HUES64 (cell line): Measurements from ENCODE around the gene SMPX.

Experiments used
- H3K27ac ChIP-seq: 2 replicates; pipeline ENCODE4 v1.7.0; 2013; ENCODE audit warnings: low read depth, low read length, inconsistent platforms
- H3K27me3 ChIP-seq: 2 replicates; pipeline ENCODE4 v1.6.1; 2013; ENCODE audit warnings: mild to moderate bottlenecking, low read length; ENCODE audit not compliant: insufficient read depth
- H3K36me3 ChIP-seq: 2 replicates; pipeline ENCODE4 v1.6.1; 2013; ENCODE audit warnings: mild to moderate bottlenecking, low read length; ENCODE audit not compliant: insufficient read depth
- H3K4me1 ChIP-seq: 2 replicates; pipeline ENCODE4 v1.6.1; 2013; ENCODE audit warnings: mild to moderate bottlenecking, low read length, moderate library complexity; ENCODE audit not compliant: insufficient read depth
- H3K4me3 ChIP-seq: 2 replicates; pipeline ENCODE4 v1.5.1; 2013; ENCODE audit warnings: mild to moderate bottlenecking, low read length, moderate library complexity
- H3K9ac ChIP-seq: 2 replicates; pipeline ENCODE4 v1.6.1; 2013; ENCODE audit warnings: mild to moderate bottlenecking, low read depth, low read length
- H3K9me3 ChIP-seq: 2 replicates; pipeline ENCODE4 v1.6.1; 2013; ENCODE audit warnings: low read depth, low read length; ENCODE audit not compliant: insufficient read depth
- WGBS: fragments of 150-250, 120-280 bp; methylation state at CpG from one replicate; pipeline ENCODE4 v1.1.7; 2013; ENCODE audit warnings: missing lambda C conversion rate; 5-methylcytosine and 5-hydroxymethylcytosine counted together

The SMPX gene

DNA sequence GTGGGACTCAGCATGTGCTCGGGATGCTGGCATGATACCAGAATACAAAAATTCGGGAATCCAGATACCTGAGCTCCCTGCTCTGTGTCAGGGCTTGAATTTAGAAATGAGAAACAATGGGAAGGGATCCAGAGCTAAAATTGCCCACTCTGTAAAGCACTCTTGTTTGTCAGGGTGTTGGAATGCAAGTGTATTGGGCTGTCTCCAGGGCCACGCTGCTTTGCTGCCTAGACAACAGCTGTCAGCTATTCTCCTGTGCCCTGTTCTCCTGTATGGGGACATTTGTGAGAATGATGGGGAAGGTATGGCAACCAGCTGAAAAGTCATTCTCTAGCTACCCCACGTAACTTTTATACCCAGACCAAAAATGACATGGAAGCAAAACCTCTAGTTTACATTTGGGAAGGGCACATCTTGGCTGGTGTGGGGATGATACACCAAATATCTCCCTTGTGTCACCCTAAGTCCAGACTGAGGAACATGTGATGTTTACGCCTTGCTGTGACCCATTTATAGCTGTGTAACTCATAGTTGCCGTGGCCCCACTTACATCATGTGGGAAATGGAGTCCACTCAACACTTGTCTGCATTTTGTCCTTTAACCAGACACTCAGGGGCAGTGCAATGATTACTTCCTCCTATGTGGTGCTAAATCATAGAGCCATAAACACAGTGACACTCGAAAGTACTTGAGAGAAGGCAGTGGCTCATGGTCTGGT lies 46.6 kb downstream of the SMPX start:
- no peaks in the 10 kb centered on the region for H3K27me3 ChIP-seq
- no peaks in the 10 kb centered on the region for H3K4me1 ChIP-seq
- H3K36me3 ChIP-seq: no peaks in the 10 kb centered on the region
- H3K27ac ChIP-seq: no peak overlapping the region
- H3K9me3 ChIP-seq: no peaks in the 10 kb centered on the region
- no peak overlapping the region for H3K4me3 ChIP-seq
- 91% methylated on average over 6 of the region's 7 CpGs for WGBS
- no peak overlapping the region for H3K9ac ChIP-seq

- H3K4me1 ChIP-seq: peaks cover 6% of the 10 kb centered on the region; the same call in 1 of the 2 replicates
Measured at GRCh38 chrX:21708116-21708515, 49.8 kb downstream of the SMPX start.

GRCh38 chrX:21705225-21705624 lies 52.7 kb downstream of the SMPX start:
- H3K4me1 ChIP-seq: peaks cover 6% of the 10 kb centered on the region; the same call in 1 of the 2 replicates
- 67% methylated on average over 4 of the region's 4 CpGs for WGBS
- H3K27me3 ChIP-seq: no peaks in the 10 kb centered on the region
- no peaks in the 10 kb centered on the region for H3K36me3 ChIP-seq
- no peak overlapping the region for H3K9ac ChIP-seq
- no peak overlapping the region for H3K27ac ChIP-seq
- no peak overlapping the region for H3K4me3 ChIP-seq
- no peaks in the 10 kb centered on the region for H3K9me3 ChIP-seq

More at GRCh38 chrX:21708116-21708515, 49.8 kb downstream of the SMPX start:
- no peak overlapping the region for H3K27ac ChIP-seq
- no peak overlapping the region for H3K4me3 ChIP-seq
- H3K9me3 ChIP-seq: no peaks in the 10 kb centered on the region
- no peaks in the 10 kb centered on the region for H3K27me3 ChIP-seq
- no peak overlapping the region for H3K9ac ChIP-seq
- H3K36me3 ChIP-seq: no peaks in the 10 kb centered on the region

DNA sequence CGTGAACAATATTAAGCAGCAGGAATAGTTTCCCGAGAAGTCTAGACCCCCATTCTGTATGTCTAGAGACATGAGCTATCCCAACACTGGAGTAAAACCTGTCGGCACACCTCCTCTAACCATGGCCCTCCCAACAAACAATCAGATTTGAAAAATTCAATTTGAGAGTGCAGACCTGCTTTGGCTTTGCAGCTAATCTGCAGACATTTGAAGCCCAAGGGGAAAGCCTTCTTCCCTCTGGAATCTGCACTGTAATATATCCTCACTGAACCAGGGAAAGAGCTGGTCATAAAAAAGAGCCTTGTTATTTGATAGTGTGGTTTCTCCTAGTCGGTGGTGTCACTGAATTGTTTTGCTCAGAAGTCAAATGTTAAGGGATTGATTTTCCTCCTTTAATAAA lies 55.2 kb downstream of the SMPX start:
- H3K4me3 ChIP-seq: no peak overlapping the region
- 97% methylated on average over 4 of the region's 4 CpGs for WGBS
- H3K36me3 ChIP-seq: no peaks in the 10 kb centered on the region
- no peak overlapping the region for H3K27ac ChIP-seq
- H3K4me1 ChIP-seq: peaks cover 6% of the 10 kb centered on the region; the same call in 1 of the 2 replicates
- no peaks in the 10 kb centered on the region for H3K9me3 ChIP-seq
- no peak overlapping the region for H3K9ac ChIP-seq
- no peaks in the 10 kb centered on the region for H3K27me3 ChIP-seq

DNA sequence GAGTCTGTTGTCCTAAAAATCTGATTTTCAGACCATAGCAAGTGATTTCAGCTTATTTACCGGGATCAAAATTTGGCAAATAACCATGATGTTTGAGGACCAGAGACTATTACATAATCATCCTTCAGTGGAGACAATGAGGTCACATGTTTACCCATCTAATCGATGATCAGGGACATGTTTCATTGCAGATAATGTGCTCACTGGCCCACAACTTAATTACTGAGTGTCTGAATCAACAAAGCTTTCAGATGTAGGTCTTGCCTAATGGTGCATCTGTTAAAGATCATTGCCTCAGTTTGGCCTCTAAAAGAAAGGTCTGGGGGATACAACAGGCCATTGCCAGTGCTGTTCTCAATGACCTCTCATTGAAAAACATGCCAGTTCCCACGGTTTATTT lies 56.9 kb downstream of the SMPX start:
- H3K4me3 ChIP-seq: no peak overlapping the region
- WGBS: 92% methylated on average over 3 of the region's 3 CpGs
- no peak overlapping the region for H3K27ac ChIP-seq
- H3K9me3 ChIP-seq: no peaks in the 10 kb centered on the region
- H3K36me3 ChIP-seq: no peaks in the 10 kb centered on the region
- no peak overlapping the region for H3K9ac ChIP-seq
- H3K27me3 ChIP-seq: no peaks in the 10 kb centered on the region
- peaks cover 6% of the 10 kb centered on the region; the same call in 1 of the 2 replicates for H3K4me1 ChIP-seq

- WGBS: 89% methylated on average over 4 of the region's 5 CpGs
Measured at GRCh38 chrX:21700275-21700674, 57.6 kb downstream of the SMPX start.

GRCh38 chrX:21699136-21699535 lies 58.8 kb downstream of the SMPX start:
- no peak overlapping the region for H3K27ac ChIP-seq
- H3K4me1 ChIP-seq: peaks cover 6% of the 10 kb centered on the region; the same call in 1 of the 2 replicates
- H3K4me3 ChIP-seq: no peak overlapping the region
- no peak overlapping the region for H3K9ac ChIP-seq
- H3K27me3 ChIP-seq: no peaks in the 10 kb centered on the region
- no peaks in the 10 kb centered on the region for H3K9me3 ChIP-seq
- no peaks in the 10 kb centered on the region for H3K36me3 ChIP-seq
- WGBS: 93% methylated on average over 3 of the region's 3 CpGs

More at GRCh38 chrX:21700275-21700674, 57.6 kb downstream of the SMPX start:
- Histone ChIP-seq H3K9me3 (no peaks in the 10 kb centered on the region), H3K9ac (no peak overlapping the region), H3K27ac (no peak overlapping the region), H3K27me3 (no peaks in the 10 kb centered on the region), H3K36me3 (no peaks in the 10 kb centered on the region), H3K4me1 (peaks cover 6% of the 10 kb centered on the region; the same call in 1 of the 2 replicates), H3K4me3 (no peak overlapping the region)

- H3K27me3 ChIP-seq: no peaks in the 10 kb centered on the region
- H3K27ac ChIP-seq: no peak overlapping the region
- H3K4me1 ChIP-seq: no peaks in the 10 kb centered on the region
- no peaks in the 10 kb centered on the region for H3K9me3 ChIP-seq
- H3K9ac ChIP-seq: no peak overlapping the region
- WGBS: 92% methylated on average over 3 of the region's 4 CpGs
- H3K4me3 ChIP-seq: no peak overlapping the region
- H3K36me3 ChIP-seq: no peaks in the 10 kb centered on the region
Measured at GRCh38 chrX:21698272-21698671, 59.6 kb downstream of the SMPX start.

DNA sequence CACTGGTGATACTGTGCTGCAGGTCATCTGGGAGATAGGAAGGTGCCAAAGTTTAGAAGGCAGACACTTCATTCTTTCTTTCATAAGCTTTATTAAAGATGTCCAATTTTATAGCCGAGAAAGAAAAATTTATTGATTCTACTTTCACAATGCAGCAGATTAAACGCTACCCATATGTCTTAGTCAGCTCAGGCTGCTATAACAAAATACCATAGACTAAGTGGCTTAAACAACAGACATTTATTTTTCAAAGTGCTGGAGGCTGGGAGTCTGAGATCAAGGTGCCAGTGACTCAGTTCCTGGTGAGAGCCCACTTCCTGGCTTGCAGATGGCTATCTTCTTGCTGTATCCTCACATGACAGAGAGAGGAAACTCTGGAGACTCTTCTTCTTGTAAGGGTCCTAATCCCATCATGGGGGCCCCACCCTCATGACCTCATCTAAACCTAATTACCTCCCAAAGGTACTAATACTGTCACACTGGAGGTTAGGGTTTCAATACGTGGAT lies 66.4 kb downstream of the SMPX start:
- Histone ChIP-seq H3K9ac (no peak overlapping the region), H3K4me1 (no peaks in the 10 kb centered on the region), H3K36me3 (no peaks in the 10 kb centered on the region), H3K4me3 (no peak overlapping the region), H3K27ac (no peak overlapping the region), H3K9me3 (no peaks in the 10 kb centered on the region), H3K27me3 (no peaks in the 10 kb centered on the region)
- 100% methylated on average over 3 of the region's 3 CpGs for WGBS

DNA sequence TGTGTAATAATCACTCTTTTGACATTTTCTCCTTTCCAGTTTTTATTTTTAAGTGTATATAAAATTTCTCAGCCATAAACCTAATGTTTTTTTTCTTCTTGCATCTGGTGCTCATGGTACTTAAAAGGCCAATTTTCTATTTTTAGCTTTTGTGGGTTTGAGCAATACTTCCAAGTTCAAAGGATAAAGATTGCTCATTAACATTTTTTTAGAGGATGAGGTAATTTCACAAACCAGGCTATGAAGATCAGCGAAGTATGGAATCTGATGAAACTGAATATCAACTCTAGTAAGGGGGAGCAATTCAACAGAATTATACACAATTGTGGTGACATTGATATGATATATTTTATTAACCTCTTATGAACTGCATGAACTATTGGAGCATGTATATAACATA lies 74.0 kb downstream of the SMPX start:
- no peaks in the 10 kb centered on the region for H3K9me3 ChIP-seq
- WGBS: no CpG with 5 or more reads among the region's 1 CpG
- H3K4me3 ChIP-seq: no peak overlapping the region
- no peak overlapping the region for H3K9ac ChIP-seq
- H3K4me1 ChIP-seq: no peaks in the 10 kb centered on the region
- no peaks in the 10 kb centered on the region for H3K36me3 ChIP-seq
- no peak overlapping the region for H3K27ac ChIP-seq
- no peaks in the 10 kb centered on the region for H3K27me3 ChIP-seq

- H3K4me3 ChIP-seq: no peak overlapping the region
- H3K9ac ChIP-seq: no peak overlapping the region
- no peaks in the 10 kb centered on the region for H3K9me3 ChIP-seq
- WGBS: 64% methylated on average over 4 of the region's 4 CpGs
- no peak overlapping the region for H3K27ac ChIP-seq
- H3K36me3 ChIP-seq: no peaks in the 10 kb centered on the region
- H3K4me1 ChIP-seq: no peaks in the 10 kb centered on the region
- H3K27me3 ChIP-seq: no peaks in the 10 kb centered on the region
Measured at GRCh38 chrX:21678048-21678612, 79.8 kb downstream of the SMPX start.
